ENCODE measurements around the gene AK2.
"Not testable (repeated sequence)": the region's sequence is repeated elsewhere in the genome, so short reads cannot be mapped to it uniquely, and the experiment has no call there.

AK2 gene

DNA sequence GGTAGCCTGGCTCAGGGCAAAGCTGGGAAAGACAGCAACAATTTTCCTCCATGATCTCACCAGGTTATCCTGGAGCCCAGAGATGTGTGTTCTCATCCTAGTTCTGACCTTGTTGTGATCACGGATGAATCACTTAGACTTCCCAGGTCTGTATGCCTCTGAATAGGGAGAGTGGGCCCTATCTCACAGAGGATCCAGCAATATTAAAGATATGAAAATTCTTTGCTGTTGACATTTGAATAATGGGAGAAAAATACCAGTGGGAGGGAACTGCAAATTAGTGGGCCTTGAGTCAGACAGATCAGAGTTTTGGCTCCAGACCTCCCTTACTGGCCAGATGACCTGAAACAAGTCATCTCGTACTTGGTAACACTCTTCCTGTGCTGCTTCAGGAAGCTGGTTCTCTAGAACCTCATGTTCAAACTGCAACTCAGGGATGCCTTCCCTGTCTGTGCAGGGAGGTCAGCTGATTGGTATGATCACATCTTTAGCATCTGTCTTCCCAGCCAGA is 39.2 kb downstream of the AK2 start:
- DNase-seq: no peak

DNA sequence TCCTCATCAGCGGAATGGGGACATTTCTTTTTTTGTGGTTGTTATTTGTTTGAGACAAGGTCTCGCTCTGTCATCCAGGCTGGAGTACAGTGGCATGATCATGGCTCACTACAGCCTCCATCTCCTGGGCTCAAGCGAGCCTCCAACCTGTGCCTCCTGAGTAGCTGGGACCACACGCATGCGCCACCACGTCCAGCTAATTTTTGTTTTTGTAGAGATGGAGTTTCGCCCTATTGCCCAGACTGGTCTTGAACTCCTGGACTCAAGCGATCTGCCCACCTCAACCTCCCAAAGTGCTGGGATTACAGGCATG is 43.4 kb downstream of the AK2 start:
- not testable (repeated sequence) for DNase-seq

DNA sequence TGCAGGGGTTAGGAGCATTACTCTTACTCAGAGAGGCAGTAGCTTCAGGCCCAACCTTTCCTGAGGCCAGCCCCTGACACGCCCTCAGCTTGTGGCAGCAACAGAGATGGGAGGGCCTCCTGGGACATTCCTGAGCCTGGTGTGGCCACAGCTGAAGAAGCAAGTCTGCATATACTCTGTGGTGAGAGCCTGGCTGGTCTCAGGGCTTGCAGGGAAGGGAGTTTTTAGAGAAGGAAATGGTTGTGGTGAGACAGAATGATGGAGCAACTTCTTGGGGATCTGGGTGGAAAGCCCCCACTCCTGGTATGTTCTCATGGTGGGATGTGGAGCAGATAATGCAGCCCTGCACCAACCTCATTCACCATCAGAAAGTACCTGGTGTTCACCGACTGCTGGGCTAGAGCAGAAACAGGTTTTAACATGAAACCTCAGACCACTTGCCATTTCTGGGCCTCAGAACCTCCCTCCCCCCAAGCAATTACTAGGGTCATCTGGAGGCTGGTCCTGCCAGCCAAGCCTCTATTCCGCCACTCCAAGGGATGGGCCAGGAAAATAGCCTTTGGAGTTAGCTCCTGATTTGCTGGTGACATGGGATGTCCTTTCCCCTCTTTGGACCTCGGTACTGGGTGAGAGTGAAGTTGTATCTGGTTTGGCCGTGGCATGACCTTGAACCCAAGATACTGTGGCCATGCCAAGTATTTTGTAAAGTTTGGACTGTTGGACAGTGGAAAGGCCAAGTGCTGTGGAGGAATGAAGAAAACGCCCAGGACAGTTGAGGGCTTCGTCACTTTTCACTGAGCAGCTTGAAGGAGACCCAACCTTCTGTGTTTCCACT is 44.0 kb downstream of the AK2 start:
- no peak for DNase-seq

DNA sequence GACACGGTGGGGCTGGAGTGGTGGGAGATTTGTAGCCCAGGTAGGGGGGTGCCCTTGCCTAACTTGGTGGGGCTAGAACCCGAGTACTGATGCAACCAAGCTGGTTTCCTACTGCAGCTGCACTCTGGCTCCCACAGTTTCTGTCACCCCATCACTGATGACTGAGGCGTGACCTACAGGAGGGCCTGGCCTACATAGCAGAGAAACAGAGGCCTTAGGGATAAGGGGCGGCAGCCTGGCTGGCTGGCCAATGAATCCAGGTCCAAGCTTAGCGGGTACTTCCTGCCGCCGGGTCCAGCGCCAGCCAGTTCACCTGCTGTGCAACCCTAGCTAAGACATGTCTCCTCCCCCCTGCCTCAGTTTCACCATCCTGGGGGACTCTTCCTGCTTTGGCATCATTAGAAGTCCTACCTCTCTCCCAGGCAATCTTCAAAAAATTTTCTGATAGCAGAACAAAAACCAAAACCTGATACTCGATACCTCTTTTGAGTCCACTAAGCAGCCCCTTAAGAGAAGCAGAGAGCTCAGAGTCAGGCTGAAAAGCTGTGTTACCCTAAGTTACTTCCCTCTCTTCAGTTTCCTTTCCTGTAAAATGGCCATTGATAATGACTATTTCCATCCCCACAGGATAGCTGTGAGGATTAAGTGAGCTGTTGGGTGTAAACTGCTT is 44.7 kb downstream of the AK2 start:
- DNase-seq: no peak

DNA sequence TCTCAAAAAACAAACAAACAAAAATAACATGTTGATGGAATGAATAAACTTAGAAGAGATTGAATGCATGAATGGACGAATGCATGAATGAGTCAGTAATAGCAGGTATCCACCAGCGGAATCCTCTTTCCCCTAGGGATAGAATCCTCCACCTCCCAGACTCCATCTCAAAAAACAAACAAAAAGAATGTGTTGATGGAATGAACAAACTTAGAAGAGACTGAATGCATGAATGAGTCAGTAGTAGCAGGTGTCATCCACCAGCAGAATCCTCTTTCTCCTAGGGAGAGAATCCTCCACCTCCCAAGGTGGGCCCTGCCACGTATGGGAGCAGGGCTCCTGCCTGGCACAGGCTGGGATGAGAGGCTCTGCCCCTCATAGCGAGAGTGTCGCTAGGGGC is 45.3 kb downstream of the AK2 start:
- DNase-seq: no peak

DNA sequence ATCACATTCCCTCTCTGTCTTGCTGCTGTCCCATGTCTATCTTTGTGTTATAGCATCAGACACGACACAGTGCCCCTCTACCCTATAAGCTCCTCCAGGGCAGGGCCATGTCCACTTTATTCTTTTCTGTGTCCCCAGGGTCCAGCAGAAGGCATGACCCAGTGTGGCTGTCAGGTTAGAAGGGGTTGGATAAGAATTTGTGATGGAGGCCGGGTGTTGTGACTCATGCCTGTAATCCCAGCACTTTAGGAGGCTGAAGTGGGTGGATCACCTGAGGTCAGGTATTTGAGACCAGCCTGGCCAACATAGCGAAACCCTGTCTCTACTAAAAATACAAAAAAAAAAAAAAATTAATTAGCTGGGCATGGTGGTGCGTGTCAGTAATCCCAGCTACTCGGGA is 45.8 kb downstream of the AK2 start:
- no peak for DNase-seq

DNA sequence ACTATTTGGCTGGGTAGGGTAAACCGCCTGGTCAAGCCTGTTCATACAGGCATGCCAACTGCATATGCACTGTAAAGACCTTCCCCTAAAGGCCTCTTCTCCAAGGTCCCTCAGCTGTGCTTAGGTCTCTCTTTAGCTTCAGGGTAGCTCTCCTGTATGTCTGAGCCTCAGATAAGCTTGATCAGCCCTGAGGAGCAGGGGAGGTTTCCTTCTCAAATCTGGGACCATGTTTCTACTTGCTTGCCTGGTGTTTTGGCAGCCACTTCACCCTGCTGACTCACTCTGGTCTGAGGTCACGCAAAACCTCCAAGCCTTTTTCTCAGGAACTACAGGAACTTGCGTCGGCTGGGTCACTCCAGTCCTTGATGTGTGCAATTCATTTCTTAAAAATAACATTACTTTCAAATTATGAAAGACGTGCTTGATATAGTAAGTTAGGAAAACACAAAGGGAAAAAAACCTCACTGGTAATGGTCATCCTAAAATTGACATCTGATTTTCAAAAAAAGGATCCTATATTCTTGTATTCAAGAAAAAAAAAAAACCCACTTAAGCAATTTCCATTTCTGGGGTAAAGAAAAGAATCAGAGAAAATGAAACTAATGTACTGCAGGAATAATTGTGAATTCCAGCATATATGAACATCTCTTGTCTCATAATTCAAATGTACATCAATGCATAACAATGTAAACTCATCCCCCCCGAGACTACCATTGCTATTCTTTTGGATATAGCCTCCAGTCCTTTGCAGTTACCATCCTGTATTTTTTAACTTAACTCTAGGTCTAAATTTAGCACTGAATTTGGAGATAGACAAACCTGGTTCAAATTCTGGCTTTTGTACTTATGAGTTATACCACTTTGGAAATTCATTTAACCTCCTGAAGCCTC is 47.3 kb downstream of the AK2 start:
- DNase-seq: no peak

DNA sequence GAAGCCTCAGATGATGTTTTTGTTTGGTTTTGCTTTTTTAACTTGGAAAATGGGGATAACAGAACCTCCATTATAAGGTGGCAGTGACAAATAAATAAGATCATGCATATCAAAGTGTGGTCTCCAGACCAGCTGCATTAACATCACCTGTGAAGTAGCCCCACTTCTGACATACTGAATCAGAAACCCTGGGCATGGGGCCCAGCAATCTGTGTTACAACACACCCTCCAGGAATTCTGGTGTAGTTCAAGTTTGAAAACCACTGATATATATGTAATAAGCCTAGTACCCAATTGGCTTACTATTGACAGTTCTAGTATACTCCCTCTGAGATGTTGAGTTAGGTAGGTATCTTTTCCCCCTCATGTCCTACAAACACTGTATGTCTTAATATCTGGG is 48.0 kb downstream of the AK2 start:
- no peak for DNase-seq

DNA sequence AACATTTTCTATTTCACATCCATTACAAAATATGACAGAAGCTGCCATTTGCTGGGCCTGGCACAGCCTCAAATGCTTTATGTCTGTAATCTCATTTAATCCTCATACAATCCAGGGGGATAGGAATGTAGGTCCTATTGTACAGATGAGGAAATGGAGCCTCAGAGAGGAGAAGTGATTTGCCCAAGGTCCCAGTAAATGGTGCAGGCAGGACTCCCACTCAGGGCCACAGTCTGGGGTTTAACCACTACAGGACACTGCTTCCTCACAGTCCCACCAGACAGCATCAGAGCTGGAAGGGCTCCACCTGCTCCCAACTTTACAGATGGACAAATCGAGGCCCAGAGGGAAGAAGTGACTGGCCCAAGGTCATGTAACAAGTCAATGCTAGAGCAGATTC is 51.5 kb downstream of the AK2 start:
- no peak for DNase-seq

DNA sequence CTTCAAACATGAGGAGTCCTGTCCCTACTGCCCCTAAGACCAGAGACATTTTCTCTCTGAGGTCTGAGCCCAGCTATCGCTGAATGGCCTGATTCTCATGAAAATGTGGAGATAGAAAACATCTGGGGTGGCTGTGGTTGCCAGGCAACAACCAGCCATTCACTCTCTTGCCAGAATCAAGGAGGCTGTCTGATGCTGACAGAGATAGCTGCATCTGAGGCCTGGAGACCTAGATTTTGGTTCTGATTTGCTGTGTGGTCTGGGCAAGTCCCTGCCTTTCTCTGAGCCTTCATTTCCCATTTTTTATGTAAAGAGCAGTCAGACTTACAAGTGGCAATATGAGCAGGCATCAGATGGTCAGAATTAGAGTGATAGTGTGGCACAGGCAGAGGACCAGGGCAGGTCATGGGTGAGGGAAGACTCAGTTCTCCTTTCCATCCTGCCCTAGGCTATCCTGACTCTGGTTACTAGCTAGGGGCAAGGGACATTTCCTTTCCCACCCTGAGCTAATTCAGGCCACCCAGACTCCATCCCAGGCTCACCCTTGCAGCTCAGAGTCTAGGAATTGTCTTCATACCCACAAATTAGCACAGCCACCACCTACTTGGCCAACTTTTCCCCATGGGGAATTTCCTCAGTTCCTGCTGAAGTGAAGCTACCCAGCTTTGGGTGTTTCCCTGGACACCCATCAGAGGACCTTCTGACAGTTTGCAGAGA is 52.1 kb downstream of the AK2 start:
- no peak for DNase-seq

DNA sequence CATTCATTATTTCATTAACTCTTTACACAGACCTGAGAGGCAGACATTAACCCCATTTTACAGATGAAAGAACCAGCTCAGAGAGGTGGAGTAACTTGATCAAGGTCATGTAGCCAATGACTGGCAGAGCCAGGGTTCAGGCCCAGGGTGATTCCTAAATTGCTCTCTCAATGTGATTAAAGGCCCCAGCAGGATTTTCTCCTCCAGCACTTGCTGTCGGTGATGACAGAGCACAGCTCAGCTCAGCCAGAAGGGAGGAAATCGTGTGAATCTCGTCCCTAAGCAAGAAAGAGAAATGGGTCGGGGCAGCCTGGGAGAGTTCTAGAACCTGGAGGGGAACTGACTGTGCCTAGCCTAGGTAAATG is 52.6 kb downstream of the AK2 start:
- no peak for DNase-seq

DNA sequence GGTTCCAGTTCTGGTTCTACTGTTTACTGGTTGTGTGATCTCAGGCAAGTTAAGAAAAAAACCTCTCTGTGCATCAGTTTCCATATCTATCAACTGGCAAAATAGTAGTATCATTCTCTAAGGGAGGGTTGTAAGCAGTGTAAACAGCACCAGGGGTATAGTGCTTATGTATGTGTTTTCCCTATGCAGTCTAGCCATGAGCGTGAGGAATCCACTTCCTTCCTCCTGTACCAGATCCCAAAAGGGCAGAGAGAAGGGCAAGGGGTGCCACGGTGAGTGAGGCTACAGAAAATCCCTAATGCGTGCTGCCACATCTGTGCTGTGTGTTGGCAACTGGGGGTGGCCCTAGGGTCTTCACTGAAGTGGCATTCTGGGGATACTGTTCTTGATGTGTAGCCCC is 53.7 kb downstream of the AK2 start:
- DNase-seq: no peak

DNA sequence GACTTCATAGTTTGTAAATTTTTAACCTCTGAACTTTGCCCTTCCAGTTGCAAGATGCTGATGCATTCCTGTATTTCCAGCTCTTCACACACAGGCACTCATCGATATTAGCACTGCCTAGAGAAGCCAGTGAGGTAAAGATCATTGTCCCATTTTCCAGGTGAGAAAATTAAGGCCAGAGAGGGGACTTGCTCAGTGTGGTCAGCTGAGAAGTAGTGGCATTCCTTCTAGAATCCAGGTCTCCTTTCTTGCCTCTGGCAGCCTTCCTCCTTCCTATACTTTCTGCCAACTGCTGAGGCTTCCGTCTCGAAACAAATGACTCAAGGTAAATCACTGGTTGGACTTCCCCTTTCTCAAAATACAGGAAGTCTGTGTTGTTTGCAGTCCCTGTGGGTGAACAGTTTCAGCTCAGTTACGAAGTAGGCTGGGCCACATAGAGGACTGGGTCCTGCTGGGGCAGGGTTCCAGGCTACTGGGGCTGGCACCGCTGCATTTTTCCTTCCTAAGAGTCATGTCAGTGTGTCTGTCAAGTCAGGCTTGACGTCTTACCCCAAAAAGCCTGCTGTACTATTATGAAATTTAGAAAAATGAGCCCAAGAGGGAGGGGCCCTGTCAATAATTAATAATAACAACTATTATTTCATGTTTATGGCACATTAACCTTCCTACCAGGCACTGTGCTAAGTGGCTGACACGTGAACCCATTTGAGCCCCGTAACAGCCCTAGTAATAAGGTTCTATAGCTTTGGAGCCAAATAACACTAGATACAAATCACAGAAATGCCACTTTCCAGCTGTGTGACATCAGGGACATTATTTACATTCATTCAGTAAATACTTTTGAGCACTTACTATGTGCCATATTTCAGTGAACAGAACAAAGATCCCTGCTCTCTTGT is 55.4 kb downstream of the AK2 start:
- no peak for DNase-seq

DNA sequence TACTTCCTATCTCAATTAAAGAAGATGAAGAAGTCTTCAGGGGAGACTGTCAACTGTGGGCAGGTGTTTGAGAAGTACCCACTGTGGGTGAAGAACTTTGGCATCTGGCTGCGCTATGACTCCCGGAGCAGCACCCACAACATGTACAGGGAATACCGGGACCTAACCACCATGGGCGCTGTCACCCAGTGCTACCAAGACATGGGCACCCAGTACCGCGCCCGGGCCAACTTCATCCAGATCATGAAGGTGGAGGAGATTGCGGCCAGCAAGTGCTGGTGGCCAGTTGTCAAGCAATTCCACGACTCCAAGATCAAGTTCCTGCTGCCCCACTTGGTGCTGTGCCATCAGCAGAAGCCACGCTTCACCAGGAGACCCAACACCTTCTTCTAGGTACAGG is 56.6 kb downstream of the AK2 start:
- DNase-seq: no peak

DNA sequence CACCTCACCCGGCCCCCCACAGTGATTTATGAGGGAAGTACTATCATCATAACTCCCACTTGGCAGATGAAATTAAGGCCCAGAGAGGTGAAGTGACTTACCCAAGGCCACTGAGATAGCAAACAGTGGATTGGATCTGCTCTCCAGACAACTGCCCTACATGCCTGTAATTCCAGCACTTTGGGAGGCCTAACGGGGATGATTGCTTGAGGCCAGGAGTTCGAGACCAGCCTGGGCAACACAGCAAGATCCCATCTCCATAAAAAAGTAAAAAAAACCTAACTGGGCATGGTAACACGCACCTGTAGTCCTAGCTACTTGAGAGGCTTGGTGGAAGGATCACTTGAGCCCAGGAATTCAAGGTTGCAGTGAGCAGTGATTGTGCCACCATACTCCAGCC is 57.8 kb downstream of the AK2 start:
- DNase-seq: no peak

DNA sequence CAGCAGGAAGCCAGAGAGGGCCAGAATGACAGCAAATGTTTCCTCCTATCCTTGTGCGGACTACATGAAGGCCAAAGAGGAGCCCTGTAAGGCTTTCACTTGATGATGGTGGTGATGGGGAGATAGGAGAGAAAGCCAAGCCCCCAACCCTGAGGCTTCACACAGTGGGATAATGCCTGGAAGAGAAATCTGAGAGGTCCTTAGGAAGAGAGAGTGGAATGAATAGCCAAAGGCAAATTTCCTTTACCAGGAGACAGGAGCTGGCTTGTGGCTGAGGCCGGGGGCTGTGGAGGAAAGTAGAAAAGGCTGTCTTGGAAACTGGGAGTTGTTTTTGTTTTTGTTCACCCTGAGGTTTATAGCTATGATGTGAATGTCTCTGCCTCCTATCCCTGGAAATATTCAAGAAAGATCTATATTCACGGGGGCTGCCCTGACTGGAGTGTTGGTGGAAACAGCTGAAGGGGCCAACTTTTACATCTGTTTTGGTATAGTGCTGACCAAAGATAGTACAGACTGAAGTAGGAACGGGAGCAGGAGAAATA is 59.1 kb downstream of the AK2 start:
- DNase-seq: no peak

DNA sequence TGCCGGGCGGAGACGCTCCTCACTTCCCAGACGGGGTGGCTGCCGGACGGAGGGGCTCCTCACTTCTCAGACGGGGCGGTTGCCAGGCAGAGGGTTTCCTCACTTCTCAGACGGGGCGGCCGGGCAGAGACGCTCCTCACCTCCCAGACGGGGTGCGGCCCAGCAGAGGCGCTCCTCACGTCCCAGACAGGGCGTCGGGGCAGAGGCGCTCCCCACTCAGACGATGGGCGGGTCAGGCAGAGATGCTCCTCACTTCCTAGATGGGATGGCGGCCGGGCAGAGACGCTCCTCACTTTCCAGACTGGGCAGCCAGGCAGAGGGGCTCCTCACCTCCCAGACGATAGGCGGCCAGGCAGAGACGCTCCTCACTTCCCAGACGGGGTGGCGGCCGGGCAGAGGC is 61.6 kb downstream of the AK2 start:
- not testable (repeated sequence) for DNase-seq

DNA sequence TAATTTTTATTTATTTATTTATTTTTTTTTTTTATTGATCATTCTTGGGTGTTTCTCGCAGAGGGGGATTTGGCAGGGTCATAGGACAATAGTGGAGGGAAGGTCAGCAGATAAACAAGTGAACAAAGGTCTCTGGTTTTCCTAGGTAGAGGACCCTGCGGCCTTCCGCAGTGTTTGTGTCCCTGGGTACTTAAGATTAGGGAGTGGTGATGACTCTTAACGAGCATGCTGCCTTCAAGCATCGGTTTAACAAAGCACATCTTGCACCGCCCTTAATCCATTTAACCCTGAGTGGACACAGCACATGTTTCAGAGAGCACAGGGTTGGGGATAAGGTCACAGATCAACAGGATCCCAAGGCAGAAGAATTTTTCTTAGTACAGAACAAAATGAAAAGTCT is 63.2 kb downstream of the AK2 start:
- DNase-seq: not testable (repeated sequence)

DNA sequence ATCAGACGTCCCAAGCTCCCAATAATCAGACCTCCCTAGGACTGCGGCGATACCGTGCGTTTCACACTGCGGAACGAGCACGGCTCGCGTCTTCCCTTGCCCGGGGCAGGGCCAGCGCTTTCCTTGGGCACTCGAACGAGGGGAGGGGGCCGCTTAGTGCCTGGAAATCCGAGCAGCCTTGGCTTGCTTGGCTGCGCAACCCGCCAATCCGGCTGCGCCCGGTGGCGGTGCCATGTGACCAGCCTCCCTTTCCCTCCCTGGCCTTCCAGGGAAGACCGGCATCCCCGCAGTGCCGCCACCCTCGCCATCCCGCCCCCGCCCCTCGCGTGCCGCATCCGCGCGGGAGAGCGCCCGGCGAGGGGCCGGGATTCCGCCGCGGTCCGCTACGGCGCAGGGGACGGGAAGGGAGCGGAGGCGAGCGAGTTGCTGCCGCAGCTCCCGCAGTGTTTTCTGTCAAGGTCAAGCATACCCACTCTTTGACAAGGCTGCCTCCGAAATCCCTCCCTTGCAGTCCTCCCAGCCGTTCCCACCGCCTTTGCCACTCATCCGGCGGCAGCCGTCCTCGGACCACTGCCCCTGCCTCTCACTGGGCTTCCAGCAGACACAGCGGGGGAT is 63.8 kb downstream of the AK2 start:
- peak; percentile 82 for DNase-seq

DNA sequence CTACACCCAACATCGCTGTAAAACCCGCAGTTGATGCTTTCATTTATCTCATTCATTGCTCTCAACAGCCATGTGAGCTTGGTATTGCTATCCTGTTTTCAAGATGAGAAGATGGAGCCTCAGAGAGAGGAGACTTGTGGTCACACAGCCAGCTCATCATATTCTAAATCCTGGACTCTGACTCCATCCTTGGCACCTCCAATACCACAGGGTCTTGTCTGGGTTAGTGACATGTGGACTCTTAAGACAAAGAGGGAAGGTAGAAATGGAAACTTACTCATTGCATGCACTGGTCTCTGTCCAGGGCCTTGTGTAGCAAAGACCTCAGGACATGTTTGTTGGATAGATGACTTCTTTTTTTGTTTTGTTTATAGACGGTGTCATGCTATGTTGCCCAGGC is 65.1 kb downstream of the AK2 start:
- no peak for DNase-seq

DNA sequence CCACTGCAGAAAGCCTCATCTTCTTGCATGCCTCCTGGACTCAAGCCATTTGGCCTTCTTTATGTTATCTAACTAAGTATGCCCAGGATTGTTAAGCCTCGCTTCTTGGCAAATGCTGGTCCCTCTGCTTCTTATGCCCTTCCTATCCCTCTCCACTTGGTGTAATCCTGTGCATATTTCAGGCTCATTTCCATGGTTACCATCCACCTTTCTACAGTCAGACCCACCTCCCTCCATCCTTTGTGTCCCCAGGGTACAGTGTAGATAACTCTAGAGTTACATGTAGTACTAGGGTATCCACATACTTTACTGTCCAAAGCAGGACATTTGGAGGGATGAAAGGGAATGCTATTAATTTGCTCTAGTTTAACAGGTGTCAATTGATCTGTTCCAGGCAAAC is 65.5 kb downstream of the AK2 start:
- no peak for DNase-seq
